IPS DF 4.7 (cell line): ENCODE data around the gene YEATS2.
"Not testable (repeated sequence)": the region's sequence is repeated elsewhere in the genome, so short reads cannot be mapped to it uniquely, and the experiment has no call there.

Experiments
- DNase-seq: peaks from one replicate; pipeline ENCODE4 v3.0.0-alpha.2; 2013; ENCODE audit warnings: low spot score; ENCODE audit errors: extremely low read depth

YEATS2 gene

GRCh38 chr3:183697610-183698317 lies at the start of gene YEATS2:
Gene YEATS2 (plus strand): TSS chr3:183697797. CDS start chr3:183715163, 17,366 bp downstream.
- no peak for DNase-seq

- no peak for DNase-seq
Measured at GRCh38 chr3:183650554-183650953, 47.0 kb upstream of the YEATS2 start.

GRCh38 chr3:183653209-183654064 lies 44.2 kb upstream of the YEATS2 start:
- no peak for DNase-seq

GRCh38 chr3:183654727-183655126 lies 42.9 kb upstream of the YEATS2 start:
- DNase-seq: no peak

- no peak for DNase-seq
Measured at GRCh38 chr3:183662099-183662498, 35.5 kb upstream of the YEATS2 start.

GRCh38 chr3:183664913-183665381 lies 32.6 kb upstream of the YEATS2 start:
- DNase-seq: no peak

GRCh38 chr3:183680061-183680460 lies 17.5 kb upstream of the YEATS2 start:
- no peak for DNase-seq

GRCh38 chr3:183687705-183688104 lies 9.9 kb upstream of the YEATS2 start:
- DNase-seq: no peak

- DNase-seq: no peak
Measured at GRCh38 chr3:183688874-183689273, 8.7 kb upstream of the YEATS2 start.

GRCh38 chr3:183689621-183690020 lies 8.0 kb upstream of the YEATS2 start:
- DNase-seq: not testable (repeated sequence)

- DNase-seq: no peak
Measured at GRCh38 chr3:183690402-183690995, 7.1 kb upstream of the YEATS2 start.

GRCh38 chr3:183692436-183692835 lies 5.2 kb upstream of the YEATS2 start:
- DNase-seq: no peak

GRCh38 chr3:183695569-183696364 lies 1.8 kb upstream of the YEATS2 start:
- DNase-seq: no peak

GRCh38 chr3:183697123-183697609 lies 431 bp upstream of the YEATS2 start:
- no peak for DNase-seq

GRCh38 chr3:183698318-183698751 lies 738 bp downstream of the YEATS2 start:
- no peak for DNase-seq

- DNase-seq: no peak
Measured at GRCh38 chr3:183698756-183699155, 1.2 kb downstream of the YEATS2 start.

GRCh38 chr3:183699238-183699947 lies 1.8 kb downstream of the YEATS2 start:
- no peak for DNase-seq

- DNase-seq: no peak
Measured at GRCh38 chr3:183701744-183702143, 4.1 kb downstream of the YEATS2 start.

GRCh38 chr3:183703892-183704291 lies 6.3 kb downstream of the YEATS2 start:
- not testable (repeated sequence) for DNase-seq

GRCh38 chr3:183710231-183710630 lies 12.6 kb downstream of the YEATS2 start:
- DNase-seq: no peak
